GM12873 (cell line): ENCODE measurements around the gene KLK14.

Experiments
- CTCF ChIP-seq: IDR thresholded peaks from 2 replicates; pipeline ENCODE4 v1.5.1; 2012; ENCODE audit warnings: low read depth, mild to moderate bottlenecking, moderate library complexity, low read length, control low read depth; ENCODE audit not compliant: insufficient read depth; ENCODE audit errors: missing control alignments

Gene KLK14

GRCh38 chr19:51098365-51099046 lies 15.8 kb upstream of the KLK14 start:
- no peak for TF ChIP-seq CTCF

GRCh38 chr19:51097796-51098195 lies 15.1 kb upstream of the KLK14 start:
- TF ChIP-seq CTCF: no peak

GRCh38 chr19:51097166-51097738 lies 14.6 kb upstream of the KLK14 start:
- TF ChIP-seq CTCF: peak; percentile 86

GRCh38 chr19:51096473-51097165 lies 13.9 kb upstream of the KLK14 start:
- TF ChIP-seq CTCF: peak; percentile 37

- peak; percentile 76 for TF ChIP-seq CTCF
Measured at GRCh38 chr19:51094696-51095279, 12.1 kb upstream of the KLK14 start.

GRCh38 chr19:51093510-51094345 lies 11.0 kb upstream of the KLK14 start:
- no peak for TF ChIP-seq CTCF
